B cell (primary cell): ENCODE measurements around the gene LRRC4C. TPM values are rescaled to one million over a fixed set of nuclear protein-coding genes. Genes with fewer than 3 reads are reported as not detected.

Experiments used
- ATAC-seq: fragments of 200-7000 bp; cut with Tn5 transposase; one replicate; pipeline ENCODE4 v1.10.0; 2021; ENCODE audit warnings: low read depth, mild to moderate bottlenecking, moderate number of reproducible peaks, moderate library complexity
- CTCF ChIA-PET: fragments of 350-600 bp; sonication (Branson Sonifier 250); formaldehyde crosslinking; loops from one replicate; lab custom pipeline; 2021; ENCODE audit warnings: antibody characterized with exemption, inconsistent platforms; lab: Charles Lee
- POLR2A ChIA-PET: fragments of 350-600 bp; sonication (Branson Sonifier 250); formaldehyde crosslinking; loops from one replicate; lab custom pipeline; 2021; ENCODE audit warnings: antibody characterized with exemption; lab: Charles Lee
- DNase-seq: peaks from one replicate; pipeline ENCODE4 v3.0.0; 2013
- H2AFZ ChIP-seq: 2 replicates; pipeline ENCODE4 v1.6.1; 2012; ENCODE audit warnings: mild to moderate bottlenecking, low read depth, low read length; ENCODE audit not compliant: insufficient read depth, poor library complexity, severe bottlenecking
- H3K27ac ChIP-seq, 2 donors: 1 replicate in 1 of 2; 2 replicates in 1 of 2; pipeline ENCODE4 v1.5.1; 2012 to 2013; ENCODE audit warnings: low read length in 2 of 2, mild to moderate bottlenecking in 2 of 2, moderate library complexity in 1 of 2
- H3K27me3 ChIP-seq, 4 experiments: fragments of 200-600 bp in 1 of 4; sonication (generic) in 1 of 4; replicated peaks in 1 of 4; 1 replicate in 2 of 4; 2 replicates in 2 of 4; pipeline versions ENCODE4 v1.6.1 to v1.7.0; 2013 to 2016; ENCODE audit warnings: low read length in 3 of 4, mild to moderate bottlenecking in 2 of 4, mixed read lengths in 1 of 4, moderate library complexity in 1 of 4; ENCODE audit not compliant: insufficient read depth in 4 of 4, control insufficient read depth in 3 of 4; ENCODE audit errors: control extremely low read depth in 1 of 4
- H3K36me3 ChIP-seq, 2 experiments: replicated peaks in 1 of 2; 1 replicate in 1 of 2; 2 replicates in 1 of 2; pipeline versions ENCODE4 v1.6.1 to v1.7.1; 2013; ENCODE audit warnings: low read length in 1 of 2; ENCODE audit not compliant: insufficient read depth in 2 of 2, control insufficient read depth in 1 of 2; ENCODE audit errors: control extremely low read depth in 1 of 2, extremely low read depth in 1 of 2
- H3K4me1 ChIP-seq, 2 donors: fragments of 200-600 bp in 1 of 2; sonication (generic) in 1 of 2; 1 replicate in 1 of 2; 2 replicates in 1 of 2; pipeline versions ENCODE4 v1.5.1 to v1.6.1; 2013 to 2017; ENCODE audit warnings: low read length in 2 of 2; ENCODE audit not compliant: control insufficient read depth in 2 of 2, insufficient read depth in 2 of 2
- H3K4me2 ChIP-seq: replicated peaks from 2 replicates; pipeline ENCODE3; 2012; ENCODE audit warnings: mild to moderate bottlenecking, low read depth, low read length; ENCODE audit not compliant: poor library complexity, severe bottlenecking
- H3K4me3 ChIP-seq, 5 experiments: fragments of 200-600 bp in 1 of 5; sonication (generic) in 1 of 5; 1 replicate in 3 of 5; 2 replicates in 2 of 5; pipeline versions ENCODE4 v1.5.1 to v1.7.0; 2011 to 2016; ENCODE audit warnings: low read length in 4 of 5, mild to moderate bottlenecking in 4 of 5, low read depth in 2 of 5, control low read depth in 1 of 5, moderate library complexity in 1 of 5; ENCODE audit not compliant: insufficient read depth in 1 of 5; ENCODE audit errors: control extremely low read depth in 1 of 5, extremely low read depth in 1 of 5
- H3K79me2 ChIP-seq: fragments of 200-600 bp; sonication (generic); one replicate; pipeline ENCODE4 v1.6.0; 2016; ENCODE audit warnings: low read length; ENCODE audit not compliant: control insufficient read depth, insufficient read depth
- H3K9ac ChIP-seq: fragments of 200-600 bp; sonication (generic); 2 replicates; pipeline ENCODE4 v1.6.1; 2017; ENCODE audit warnings: mild to moderate bottlenecking, low read length, moderate library complexity
- H3K9me3 ChIP-seq, 3 donors: one replicate each; pipeline versions ENCODE4 v1.6.1 to v1.7.1; 2013; ENCODE audit warnings: low read length in 2 of 3; ENCODE audit not compliant: control insufficient read depth in 2 of 3, insufficient read depth in 1 of 3; ENCODE audit errors: control extremely low read depth in 1 of 3
- H4K20me1 ChIP-seq: 2 replicates; pipeline ENCODE4 v1.6.0; 2012; ENCODE audit warnings: mild to moderate bottlenecking, low read length; ENCODE audit not compliant: insufficient read depth, control insufficient read depth, poor library complexity, severe bottlenecking
- H3K27ac Mint-ChIP-seq: one replicate; pipeline ENCODE4 v1.8.0; 2021; ENCODE audit warnings: mixed read lengths
- H3K27me3 Mint-ChIP-seq: one replicate; pipeline ENCODE4 v1.8.0; 2021; ENCODE audit warnings: mixed read lengths
- H3K4me1 Mint-ChIP-seq: one replicate; pipeline ENCODE4 v1.8.0; 2021; ENCODE audit warnings: mixed read lengths
- H3K4me3 Mint-ChIP-seq: one replicate; pipeline ENCODE4 v1.8.0; 2021; ENCODE audit warnings: mixed read lengths
- H3K9me3 Mint-ChIP-seq: one replicate; pipeline ENCODE4 v1.8.0; 2022; ENCODE audit warnings: mixed read lengths; ENCODE audit not compliant: insufficient read depth
- EZH2 ChIP-seq: IDR thresholded peaks from 2 replicates; pipeline ENCODE4 v1.6.1; 2012; ENCODE audit warnings: borderline replicate concordance, low read depth, mild to moderate bottlenecking, moderate library complexity, low read length; ENCODE audit not compliant: insufficient read depth, poor library complexity, severe bottlenecking
- WGBS: methylation state at CpG from one replicate; pipeline ENCODE4 v1.1.5; 2013; ENCODE audit warnings: missing lambda C conversion rate; ENCODE audit not compliant: insufficient coverage; 5-methylcytosine and 5-hydroxymethylcytosine counted together
- intact Hi-C: fragments of 100-400 bp; cut with micrococcal nuclease; formaldehyde crosslinking; loops from one replicate; pipeline ENCODE4 v1.10.0; 2022
- polyA plus RNA-seq: library from polyadenylated mRNA; depleted of rRNA; stranded (reverse); fragments of >200 nt; gene quantifications from 2 replicates; pipeline ENCODE4 v1.2.3, GENCODE V29; 2012
- total RNA-seq, 2 donors: library from RNA; stranded (reverse); fragments of 120-200 nt in 1 of 2; gene quantifications; 1 replicate in 1 of 2; 2 replicates in 1 of 2; pipeline versions ENCODE4 v1.2.3 to v1.2.4, GENCODE V29; 2013 to 2022
- TF ChIP-seq, protein P1 (sequence below): fragments of 200-600 bp; IDR thresholded peaks from one replicate; pipeline ENCODE4 v1.8.0; 2022; ENCODE audit warnings: antibody characterized with exemption, mild to moderate bottlenecking

LRRC4C gene
- total and polyA plus RNA-seq, 2 donors (not counting 1 experiment from before 2014, with no cell fraction given), result 0.57 TPM; not detected in 1

DNA sequence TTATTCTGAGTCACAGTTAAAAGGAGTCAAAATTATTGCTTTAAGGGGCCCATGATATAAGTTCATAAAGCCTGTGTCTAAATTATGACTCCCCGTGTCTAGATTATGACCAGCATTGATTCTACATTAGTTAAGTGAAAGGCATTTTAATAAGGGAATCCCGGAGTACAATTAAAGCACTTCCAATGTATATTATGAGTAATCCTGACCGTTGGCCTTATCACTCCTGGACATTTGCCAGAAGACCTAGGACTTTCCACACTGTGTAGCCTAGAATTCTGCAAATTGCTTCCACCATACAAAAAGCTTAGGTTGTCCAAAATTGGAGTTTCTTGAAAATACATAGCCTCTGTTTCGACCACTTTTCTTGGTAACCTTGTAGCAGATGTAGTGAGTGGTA, 1292.6 kb downstream of the LRRC4C start:
- WGBS, result 80% methylated on average over 1 of the region's 4 CpGs
- Histone ChIP-seq H3K4me1 (no peaks in the 10 kb centered on the region), H3K4me3 (no peak overlapping the region), H3K36me3 (no peaks in the 10 kb centered on the region), H3K79me2 (no peaks in the 10 kb centered on the region), H3K9me3 (peaks cover 0 to 3% (median 0%) of the 10 kb centered on the region in 3 donors), H3K4me2 (no peak overlapping the region), H3K9ac (no peak overlapping the region), H3K27ac (no peak overlapping the region), H2AFZ (no peak overlapping the region), H4K20me1 (no peaks in the 10 kb centered on the region), H3K27me3 (no peaks in the 10 kb centered on the region)
- Mint-ChIP-seq H3K4me3 (no peak overlapping the region), H3K9me3 (peaks cover 5% of the 10 kb centered on the region), H3K27me3 (no peaks in the 10 kb centered on the region), H3K4me1 (no peaks in the 10 kb centered on the region), H3K27ac (no peak overlapping the region)
- intact Hi-C loops, result no loop called here
- ChIA-PET CTCF (no interaction called here), POLR2A (no interaction called here)
- DNase-seq (no peak), ATAC-seq (no peak)
- TF ChIP-seq, protein P1, sequence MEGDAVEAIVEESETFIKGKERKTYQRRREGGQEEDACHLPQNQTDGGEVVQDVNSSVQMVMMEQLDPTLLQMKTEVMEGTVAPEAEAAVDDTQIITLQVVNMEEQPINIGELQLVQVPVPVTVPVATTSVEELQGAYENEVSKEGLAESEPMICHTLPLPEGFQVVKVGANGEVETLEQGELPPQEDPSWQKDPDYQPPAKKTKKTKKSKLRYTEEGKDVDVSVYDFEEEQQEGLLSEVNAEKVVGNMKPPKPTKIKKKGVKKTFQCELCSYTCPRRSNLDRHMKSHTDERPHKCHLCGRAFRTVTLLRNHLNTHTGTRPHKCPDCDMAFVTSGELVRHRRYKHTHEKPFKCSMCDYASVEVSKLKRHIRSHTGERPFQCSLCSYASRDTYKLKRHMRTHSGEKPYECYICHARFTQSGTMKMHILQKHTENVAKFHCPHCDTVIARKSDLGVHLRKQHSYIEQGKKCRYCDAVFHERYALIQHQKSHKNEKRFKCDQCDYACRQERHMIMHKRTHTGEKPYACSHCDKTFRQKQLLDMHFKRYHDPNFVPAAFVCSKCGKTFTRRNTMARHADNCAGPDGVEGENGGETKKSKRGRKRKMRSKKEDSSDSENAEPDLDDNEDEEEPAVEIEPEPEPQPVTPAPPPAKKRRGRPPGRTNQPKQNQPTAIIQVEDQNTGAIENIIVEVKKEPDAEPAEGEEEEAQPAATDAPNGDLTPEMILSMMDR, result no peak

DNA sequence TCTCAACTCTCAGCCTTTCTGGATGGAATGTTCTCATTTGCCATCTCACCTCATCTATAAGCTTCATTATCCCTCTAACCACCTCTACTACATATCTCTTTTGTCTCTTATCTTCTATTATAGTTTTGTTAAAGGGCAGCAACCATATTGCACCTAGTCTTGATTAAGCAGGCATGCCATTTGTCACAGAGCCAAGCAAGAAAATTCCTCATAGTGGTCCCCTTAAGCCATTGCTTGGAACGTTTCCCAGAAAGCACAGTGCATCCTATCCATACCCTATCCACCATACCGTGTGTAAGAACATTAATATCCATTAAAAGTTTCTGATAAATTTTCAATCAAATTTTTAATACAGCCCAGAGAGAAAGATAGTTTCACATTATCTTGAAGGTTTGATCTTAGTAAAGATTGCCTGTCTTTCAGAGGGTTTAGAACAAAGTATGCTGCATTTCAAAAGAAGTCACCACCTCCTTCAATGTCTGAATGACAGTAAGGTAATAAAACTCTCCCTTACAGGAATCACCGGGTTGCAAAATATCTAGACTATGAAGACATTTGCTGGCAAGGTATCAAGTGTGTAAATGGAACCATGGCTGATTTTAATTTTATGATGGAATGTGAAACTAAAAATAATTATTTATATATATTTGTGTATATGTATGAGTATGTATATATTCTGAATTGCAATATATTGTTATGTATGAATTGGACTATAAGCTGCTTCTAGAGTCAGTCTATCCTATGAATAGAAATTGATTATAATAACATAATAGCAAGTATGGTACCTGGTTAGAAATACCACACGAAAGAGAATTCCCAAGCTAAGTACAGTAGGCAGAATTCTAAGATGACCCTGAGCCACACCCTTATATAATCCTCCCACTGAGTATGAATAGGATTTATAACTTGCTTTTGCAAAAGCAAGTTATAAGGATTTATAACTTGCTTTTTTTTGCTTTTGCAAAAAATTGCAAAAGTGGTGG, 1296.3 kb downstream of the LRRC4C start:
- Histone ChIP-seq H3K27me3 (no peaks in the 10 kb centered on the region), H4K20me1 (no peaks in the 10 kb centered on the region), H3K9me3 (peaks cover 0 to 3% (median 0%) of the 10 kb centered on the region in 3 donors), H3K36me3 (no peaks in the 10 kb centered on the region), H3K27ac (no peak overlapping the region), H3K4me1 (no peaks in the 10 kb centered on the region), H3K4me3 (no peak overlapping the region), H3K9ac (no peak overlapping the region), H3K79me2 (no peaks in the 10 kb centered on the region), H2AFZ (no peak overlapping the region), H3K4me2 (no peak overlapping the region)
- Mint-ChIP-seq H3K4me1 (no peaks in the 10 kb centered on the region), H3K27me3 (no peaks in the 10 kb centered on the region), H3K27ac (no peak overlapping the region), H3K9me3 (peaks cover 4% of the 10 kb centered on the region), H3K4me3 (no peak overlapping the region)
- no peak for TF ChIP-seq EZH2
- TF ChIP-seq, protein P1, result no peak
- no peak for ATAC-seq
- ChIA-PET CTCF (no interaction called here), POLR2A (no interaction called here)
- 38% methylated on average over 1 of the region's 4 CpGs for WGBS
- intact Hi-C loops, result no loop called here
- DNase-seq, result no peak
